Tibial nerve (tissue), 4 donors: ENCODE data around the gene NT5C2.

ENCODE experiments used
- CTCF ChIP-seq, 5 experiments: fragments of 200-600 bp in 3 of 5; fragments of 450-650 bp in 2 of 5; sonication (generic) in 3 of 5; IDR thresholded peaks; one replicate each; pipeline ENCODE4 v1.5.1; 2016 to 2019; ENCODE audit warnings: antibody characterized with exemption in 5 of 5, mild to moderate bottlenecking in 3 of 5, moderate library complexity in 2 of 5
- EP300 ChIP-seq, 2 donors: sonication (generic); formaldehyde crosslinking; IDR thresholded peaks; one replicate each; pipeline ENCODE4 v1.6.1; 2017; ENCODE audit warnings: antibody characterized with exemption in 2 of 2, mild to moderate bottlenecking in 1 of 2
- POLR2A ChIP-seq, 2 donors: fragments of 450-650 bp; IDR thresholded peaks; one replicate each; pipeline ENCODE4 v1.6.1; 2017; ENCODE audit warnings: antibody characterized with exemption in 2 of 2, mild to moderate bottlenecking in 2 of 2, moderate library complexity in 2 of 2

- TF ChIP-seq CTCF (IDR thresholded peaks at IDR 0.05) (no peak), POLR2A (IDR thresholded peaks at IDR 0.05) (no peak), EP300 (IDR thresholded peaks at IDR 0.05) (no peak)
These were observed 39.9 kb upstream of the NT5C2 start for GRCh38 chr10:103232772-103233488.
